HG02571 (cell line): ENCODE data around the gene SNCAIP.
"Not testable (repeated sequence)": the region's sequence is repeated elsewhere in the genome, so short reads cannot be mapped to it uniquely, and the experiment has no call there.

Source experiments
- ATAC-seq: cut with Tn5 transposase; IDR thresholded peaks from one replicate; pipeline ENCODE4 v1.9.1; 2021; ENCODE audit warnings: mild to moderate bottlenecking, moderate library complexity; ENCODE audit not compliant: unreplicated experiment

SNCAIP gene

GRCh38 chr5:122312591-122313406 is 762 bp downstream of the SNCAIP start:
- no peak for ATAC-seq

DNA sequence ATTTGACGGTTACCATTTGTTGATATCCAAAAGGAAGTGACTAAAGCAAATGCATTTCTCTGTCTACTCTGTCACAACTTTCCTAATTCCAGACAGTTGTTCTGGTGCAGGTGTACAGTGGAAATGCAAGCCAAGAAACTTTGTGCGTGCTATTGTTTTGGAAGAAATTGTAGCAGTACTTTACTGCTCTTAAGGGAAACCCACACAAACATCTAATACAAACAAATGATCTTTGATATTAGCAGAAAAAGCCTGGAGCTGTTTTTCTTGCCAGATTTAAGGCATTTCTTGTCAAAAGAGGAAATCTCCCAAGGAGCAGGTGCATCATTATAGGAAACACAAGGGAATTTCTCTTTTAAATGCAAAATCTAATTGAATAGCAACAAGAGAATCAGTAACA is 2.0 kb downstream of the SNCAIP start:
- no peak for ATAC-seq

DNA sequence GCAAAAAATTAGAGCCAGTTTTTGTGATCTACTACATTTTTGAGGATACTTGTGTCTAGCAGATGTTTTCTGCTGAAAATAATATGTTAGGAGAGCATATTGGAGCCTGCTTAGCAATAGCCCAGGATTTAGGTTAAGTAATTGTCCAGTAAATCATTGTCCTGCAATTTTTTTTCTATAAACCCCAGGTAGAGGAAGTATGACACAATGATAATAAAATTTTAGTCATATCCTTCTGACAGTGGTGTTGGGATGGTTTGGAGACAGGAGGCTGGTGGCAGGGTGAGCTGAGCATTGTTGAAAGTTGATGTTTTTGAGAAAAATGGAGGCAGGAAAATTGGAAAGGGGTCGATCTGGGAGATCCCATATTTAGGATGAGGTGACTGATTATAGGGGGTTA is 3.5 kb downstream of the SNCAIP start:
- no peak for ATAC-seq

GRCh38 chr5:122316656-122317055 is 4.6 kb downstream of the SNCAIP start:
- ATAC-seq = no peak

- ATAC-seq = no peak
These were observed 7.9 kb downstream of the SNCAIP start for GRCh38 chr5:122319897-122320296.

DNA sequence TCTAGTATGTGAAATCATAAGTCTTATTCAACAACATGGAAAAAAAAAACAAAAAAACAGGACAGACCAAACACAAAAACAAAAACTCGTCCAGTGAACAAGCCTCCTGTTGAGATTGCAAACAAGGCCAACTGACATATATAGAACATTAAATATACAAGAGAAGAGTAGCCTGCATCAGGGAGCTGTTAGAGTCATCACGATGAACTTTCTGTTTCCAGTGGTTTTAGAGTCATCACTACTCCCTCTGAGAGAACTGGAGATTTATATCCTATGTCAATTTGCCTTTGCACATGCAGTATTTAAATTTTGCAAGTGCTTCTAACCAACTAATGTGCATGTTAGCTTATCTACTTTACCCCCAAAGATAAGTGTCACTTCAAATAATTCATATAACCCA is 9.9 kb downstream of the SNCAIP start:
- ATAC-seq = no peak

- ATAC-seq = no peak
These were observed 10.9 kb downstream of the SNCAIP start for GRCh38 chr5:122322801-122323548.

- ATAC-seq = no peak
These were observed 11.7 kb downstream of the SNCAIP start for GRCh38 chr5:122323738-122324137.

DNA sequence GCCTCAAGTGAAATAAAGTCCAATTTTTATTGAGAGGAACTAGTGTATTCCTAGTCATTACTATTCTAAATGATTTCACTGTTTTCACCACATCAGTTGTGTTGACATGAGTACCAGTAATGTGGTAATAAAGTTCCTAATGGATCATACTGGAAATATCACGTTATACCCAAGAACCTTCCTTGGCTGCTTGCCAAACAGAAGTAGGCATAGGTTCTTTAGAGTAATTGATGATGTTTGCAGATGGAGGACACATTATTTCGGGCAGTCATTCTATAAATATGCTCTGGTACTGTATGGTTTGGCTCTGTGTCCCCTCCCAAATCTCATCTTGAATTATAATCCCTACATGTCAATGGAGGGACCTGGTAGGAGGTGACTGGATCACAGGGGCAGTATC is 15.1 kb downstream of the SNCAIP start:
- no peak for ATAC-seq

GRCh38 chr5:122330881-122331280 is 18.8 kb downstream of the SNCAIP start:
- ATAC-seq = no peak

DNA sequence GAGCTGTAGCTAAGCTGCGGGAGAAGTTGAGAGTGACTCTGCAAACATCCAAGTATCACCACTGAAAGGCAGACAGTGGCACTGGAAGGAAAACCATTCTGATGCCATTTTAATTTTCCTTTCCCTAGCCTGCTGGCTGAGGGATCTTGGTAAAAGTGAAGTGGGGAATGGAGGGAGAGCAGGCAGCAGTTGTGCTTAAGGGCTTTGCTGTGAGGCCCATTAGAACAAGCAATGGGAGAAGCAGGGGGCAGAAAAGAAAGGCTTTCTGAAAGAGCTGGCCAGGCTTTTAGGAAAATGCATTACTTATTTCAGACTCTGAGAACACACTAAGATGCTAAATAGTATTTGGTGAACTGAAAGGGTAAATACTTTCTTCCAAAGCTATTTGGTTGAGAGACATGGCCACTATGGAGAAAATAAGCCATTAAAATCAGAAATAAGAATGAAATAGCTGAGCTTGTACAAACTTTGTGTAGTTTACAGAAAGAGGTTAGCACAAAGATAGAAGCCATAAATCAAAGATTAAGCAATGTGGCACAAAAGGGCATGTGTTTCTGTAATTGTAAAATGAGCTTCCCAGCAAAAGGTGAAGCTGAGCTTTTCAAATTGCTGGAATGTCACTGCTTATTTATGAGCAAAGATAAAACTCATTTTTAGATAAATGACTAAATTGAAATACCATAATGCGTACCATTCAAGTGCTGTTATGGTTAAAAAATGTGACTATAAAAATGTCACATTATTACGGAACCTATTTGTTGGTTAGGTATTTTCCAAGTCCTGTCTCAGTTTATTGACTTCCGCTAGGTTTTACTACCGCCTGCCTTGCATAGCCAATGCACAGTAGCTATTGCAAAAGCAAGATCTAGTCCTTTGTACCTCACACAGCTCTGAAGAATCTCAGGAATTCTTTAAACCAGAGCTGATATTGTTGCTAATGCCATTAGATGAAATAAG is 20.8 kb downstream of the SNCAIP start:
- ATAC-seq = no peak

- ATAC-seq = no peak
These were observed 21.5 kb downstream of the SNCAIP start for GRCh38 chr5:122333564-122333963.

- ATAC-seq = no peak
These were observed 27.6 kb downstream of the SNCAIP start for GRCh38 chr5:122339591-122339990.

GRCh38 chr5:122341087-122341486 is 29.1 kb downstream of the SNCAIP start:
- ATAC-seq = no peak

- no peak for ATAC-seq
These were observed 30.2 kb downstream of the SNCAIP start for GRCh38 chr5:122342256-122342655.

- no peak for ATAC-seq
These were observed 35.0 kb downstream of the SNCAIP start for GRCh38 chr5:122346897-122347581.

- no peak for ATAC-seq
These were observed 38.5 kb downstream of the SNCAIP start for GRCh38 chr5:122350496-122350895.

- no peak for ATAC-seq
These were observed 39.5 kb downstream of the SNCAIP start for GRCh38 chr5:122351416-122352157.

DNA sequence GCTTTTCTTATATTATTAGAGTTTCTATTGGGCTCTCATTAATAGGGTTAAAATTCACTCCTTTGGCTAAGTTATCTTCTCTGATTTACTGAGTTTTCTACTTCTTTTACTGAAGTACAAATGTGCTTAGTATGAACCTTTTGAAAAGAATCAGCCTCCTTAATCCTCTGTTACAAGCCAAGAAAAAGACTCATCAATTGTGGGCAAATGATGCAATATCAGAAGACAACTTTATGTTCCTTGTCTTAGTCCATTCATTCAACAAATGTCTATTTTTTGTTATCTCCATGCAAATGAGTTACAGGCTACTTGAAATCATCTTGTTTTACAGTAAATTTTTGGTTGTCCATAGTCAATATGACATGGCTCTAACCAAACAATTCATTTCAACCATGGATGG is 40.3 kb downstream of the SNCAIP start:
- no peak for ATAC-seq

DNA sequence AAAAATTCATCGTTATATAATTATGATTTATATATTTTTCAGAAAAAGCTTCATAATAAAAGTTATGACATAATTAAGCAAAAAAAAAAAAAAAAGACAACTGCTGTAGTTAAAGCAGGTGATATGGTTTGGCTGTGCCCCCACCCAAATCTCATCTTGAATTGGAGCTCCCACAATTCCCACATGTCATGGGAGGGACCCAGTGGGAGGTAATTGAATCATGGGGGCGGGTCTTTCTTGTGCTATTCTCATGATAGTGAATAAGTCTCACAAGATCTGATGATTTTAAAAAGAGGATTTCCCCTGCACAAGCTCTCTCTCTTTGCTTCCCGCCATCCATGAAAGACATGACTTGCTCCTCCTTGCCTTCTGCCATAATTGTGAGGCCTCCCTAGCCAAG is 41.3 kb downstream of the SNCAIP start:
- not testable (repeated sequence) for ATAC-seq
